Measurements from ENCODE around the gene CFAP299. TPM values are rescaled to one million over a fixed set of nuclear protein-coding genes. Genes with fewer than 3 reads are reported as not detected.
A peak's percentile ranks its signal among the peaks of the same experiment; 100 is the strongest.

Gene CFAP299
- total and polyA plus RNA-seq, 2 donors (not counting 1 experiment from before 2014, with no cell fraction given) = not detected

- POLR2A ChIA-PET = no interaction called here
- intact Hi-C loops (cut with micrococcal nuclease) = no loop called here
- H3K4me1 ChIP-seq (ENCODE audit: control insufficient read depth in 2 of 2, insufficient read depth in 2 of 2, low read length in 2 of 2) = peaks cover 11 to 15% of the 10 kb centered on the region in 2 donors
- 0% methylated on average over 1 of the region's 2 CpGs for WGBS (ENCODE audit: insufficient coverage)
- peak; percentile 18 for DNase-seq
- TF ChIP-seq CTCF (IDR thresholded peaks at IDR 0.05) = no peak
- TF ChIP-seq EZH2 (IDR thresholded peaks at IDR 0.05; ENCODE audit: borderline replicate concordance, insufficient read depth, low read depth, low read length, poor library complexity, severe bottlenecking) = no peak
- H3K4me3 ChIP-seq (ENCODE audit: control extremely low read depth in 1 of 5, extremely low read depth in 1 of 5, insufficient read depth in 1 of 5, low read depth in 2 of 5, low read length in 4 of 5) = no peak overlapping the region
- H3K27me3 Mint-ChIP-seq = no peaks in the 10 kb centered on the region
- no peaks in the 10 kb centered on the region for H3K36me3 ChIP-seq (replicated peaks in 1 of 2; ENCODE audit: control extremely low read depth in 1 of 2, control insufficient read depth in 1 of 2, extremely low read depth in 1 of 2, insufficient read depth in 2 of 2, low read length in 1 of 2)
- peak overlapping the region; percentile 43 for H3K4me2 ChIP-seq (replicated peaks; ENCODE audit: low read depth, low read length, poor library complexity, severe bottlenecking)
- peak; percentile 33 for ATAC-seq (ENCODE audit: low read depth)
- peak overlapping the region; percentile 1 for H3K4me3 Mint-ChIP-seq
- peak overlapping the region; percentile 4 for H3K27ac Mint-ChIP-seq
- no peaks in the 10 kb centered on the region for H4K20me1 ChIP-seq (ENCODE audit: control insufficient read depth, insufficient read depth, low read length, poor library complexity, severe bottlenecking)
- H3K79me2 ChIP-seq (ENCODE audit: control insufficient read depth, insufficient read depth, low read length) = no peaks in the 10 kb centered on the region
- H3K9me3 Mint-ChIP-seq (ENCODE audit: insufficient read depth) = peaks cover 4% of the 10 kb centered on the region
- peaks cover 14% of the 10 kb centered on the region for H3K4me1 Mint-ChIP-seq
- H3K27me3 ChIP-seq (replicated peaks in 1 of 4; ENCODE audit: control extremely low read depth in 1 of 4, control insufficient read depth in 3 of 4, insufficient read depth in 4 of 4, low read length in 3 of 4) = no peaks in the 10 kb centered on the region
- H3K9me3 ChIP-seq (ENCODE audit: control extremely low read depth in 1 of 3, control insufficient read depth in 2 of 3, insufficient read depth in 1 of 3, low read length in 2 of 3) = peaks cover 0 to 3% (median 0%) of the 10 kb centered on the region in 3 donors
- no peak overlapping the region for H3K9ac ChIP-seq (ENCODE audit: low read length)
- CTCF ChIA-PET = no interaction called here
- H2AFZ ChIP-seq (ENCODE audit: insufficient read depth, low read depth, low read length, poor library complexity, severe bottlenecking) = peak overlapping the region; percentile 18
- H3K27ac ChIP-seq (ENCODE audit: low read length in 2 of 2) = peak overlapping the region in 1 of 2 donors; percentile 50
Observed at GRCh38 chr4:81003597-81004111, 668.1 kb downstream of the CFAP299 start.

- H3K9ac ChIP-seq (ENCODE audit: low read length) = no peak overlapping the region
- H3K4me1 ChIP-seq (ENCODE audit: control insufficient read depth in 2 of 2, insufficient read depth in 2 of 2, low read length in 2 of 2) = peaks cover 11 to 15% of the 10 kb centered on the region in 2 donors
- H3K4me3 Mint-ChIP-seq = no peak overlapping the region
- ChIA-PET POLR2A (no interaction called here), CTCF (no interaction called here)
- H3K27ac ChIP-seq (ENCODE audit: low read length in 2 of 2) = no peak overlapping the region
- TF ChIP-seq EZH2 (IDR thresholded peaks at IDR 0.05; ENCODE audit: borderline replicate concordance, insufficient read depth, low read depth, low read length, poor library complexity, severe bottlenecking) = no peak
- no peak for TF ChIP-seq CTCF (IDR thresholded peaks at IDR 0.05)
- H3K9me3 Mint-ChIP-seq (ENCODE audit: insufficient read depth) = peaks cover 4% of the 10 kb centered on the region
- no peaks in the 10 kb centered on the region for H3K79me2 ChIP-seq (ENCODE audit: control insufficient read depth, insufficient read depth, low read length)
- no peaks in the 10 kb centered on the region for H4K20me1 ChIP-seq (ENCODE audit: control insufficient read depth, insufficient read depth, low read length, poor library complexity, severe bottlenecking)
- H3K4me2 ChIP-seq (replicated peaks; ENCODE audit: low read depth, low read length, poor library complexity, severe bottlenecking) = no peak overlapping the region
- WGBS (ENCODE audit: insufficient coverage) = no CpG with 5 or more reads among the region's 2 CpGs
- no peak overlapping the region for H3K27ac Mint-ChIP-seq
- ATAC-seq (ENCODE audit: low read depth) (no peak), DNase-seq (no peak)
- peaks cover 14% of the 10 kb centered on the region for H3K4me1 Mint-ChIP-seq
- no peak overlapping the region for H3K4me3 ChIP-seq (ENCODE audit: control extremely low read depth in 1 of 5, extremely low read depth in 1 of 5, insufficient read depth in 1 of 5, low read depth in 2 of 5, low read length in 4 of 5)
- H2AFZ ChIP-seq (ENCODE audit: insufficient read depth, low read depth, low read length, poor library complexity, severe bottlenecking) = no peak overlapping the region
- no peaks in the 10 kb centered on the region for H3K36me3 ChIP-seq (replicated peaks in 1 of 2; ENCODE audit: control extremely low read depth in 1 of 2, control insufficient read depth in 1 of 2, extremely low read depth in 1 of 2, insufficient read depth in 2 of 2, low read length in 1 of 2)
- intact Hi-C loops (cut with micrococcal nuclease) = no loop called here
- no peaks in the 10 kb centered on the region for H3K27me3 ChIP-seq (replicated peaks in 1 of 4; ENCODE audit: control extremely low read depth in 1 of 4, control insufficient read depth in 3 of 4, insufficient read depth in 4 of 4, low read length in 3 of 4)
- H3K27me3 Mint-ChIP-seq = no peaks in the 10 kb centered on the region
- peaks cover 0 to 8% (median 2%) of the 10 kb centered on the region in 3 donors for H3K9me3 ChIP-seq (ENCODE audit: control extremely low read depth in 1 of 3, control insufficient read depth in 2 of 3, insufficient read depth in 1 of 3, low read length in 2 of 3)
Observed at GRCh38 chr4:81007417-81007816, 671.9 kb downstream of the CFAP299 start.

Other genes with a start within 250 kb of the CFAP299 start
- 30.1 and 35.6 TPM in 2 replicates for gene PRDM8, start 138.2 kb upstream of the CFAP299 start, total RNA-seq
- gene PRDM8, start 138.2 kb upstream of the CFAP299 start, polyA plus RNA-seq = 14.3 and 20.0 TPM in 2 replicates
- not detected in 2 replicates for gene FGF5, start 69.1 kb upstream of the CFAP299 start, total RNA-seq
- gene FGF5, start 69.1 kb upstream of the CFAP299 start, polyA plus RNA-seq = 0.01 TPM in 1 of 2 replicates, not detected in the other